GM12892 (cell line): Measurements from ENCODE around the gene KIAA1217. TPM values are rescaled to one million over a fixed set of nuclear protein-coding genes. Genes with fewer than 3 reads are reported as not detected.

Source experiments
- DNase-seq: peaks from one replicate; pipeline ENCODE4 v3.0.0; 2011; ENCODE audit not compliant: insufficient read length
- FAIRE-seq: peaks from 2 replicates; lab custom pipeline; 2011; peaks lifted over from hg19 to GRCh38; lab: Jason Lieb, UNC
- POLR2A ChIP-seq: IDR thresholded peaks from 2 replicates; pipeline ENCODE4 v1.6.1; 2011; ENCODE audit warnings: low read depth, low read length, control low read depth
- POLR2AphosphoS5 ChIP-seq: IDR thresholded peaks from 2 replicates; pipeline ENCODE4 v1.6.1; 2011; ENCODE audit warnings: low read depth, low read length, control low read depth
- TAF1 ChIP-seq: IDR thresholded peaks from 2 replicates; pipeline ENCODE4 v1.6.1; 2011; ENCODE audit warnings: low read depth, mild to moderate bottlenecking, control low read depth, low read length, borderline replicate concordance
- polyA plus RNA-seq: library from polyadenylated mRNA; unstranded; fragments of >200 nt; gene quantifications from one replicate; pipeline ENCODE4 v1.2.1, GENCODE V29; 2012; ENCODE audit warnings: missing spikeins, inconsistent platforms; ENCODE audit not compliant: missing spikeins

The KIAA1217 gene, protein sequence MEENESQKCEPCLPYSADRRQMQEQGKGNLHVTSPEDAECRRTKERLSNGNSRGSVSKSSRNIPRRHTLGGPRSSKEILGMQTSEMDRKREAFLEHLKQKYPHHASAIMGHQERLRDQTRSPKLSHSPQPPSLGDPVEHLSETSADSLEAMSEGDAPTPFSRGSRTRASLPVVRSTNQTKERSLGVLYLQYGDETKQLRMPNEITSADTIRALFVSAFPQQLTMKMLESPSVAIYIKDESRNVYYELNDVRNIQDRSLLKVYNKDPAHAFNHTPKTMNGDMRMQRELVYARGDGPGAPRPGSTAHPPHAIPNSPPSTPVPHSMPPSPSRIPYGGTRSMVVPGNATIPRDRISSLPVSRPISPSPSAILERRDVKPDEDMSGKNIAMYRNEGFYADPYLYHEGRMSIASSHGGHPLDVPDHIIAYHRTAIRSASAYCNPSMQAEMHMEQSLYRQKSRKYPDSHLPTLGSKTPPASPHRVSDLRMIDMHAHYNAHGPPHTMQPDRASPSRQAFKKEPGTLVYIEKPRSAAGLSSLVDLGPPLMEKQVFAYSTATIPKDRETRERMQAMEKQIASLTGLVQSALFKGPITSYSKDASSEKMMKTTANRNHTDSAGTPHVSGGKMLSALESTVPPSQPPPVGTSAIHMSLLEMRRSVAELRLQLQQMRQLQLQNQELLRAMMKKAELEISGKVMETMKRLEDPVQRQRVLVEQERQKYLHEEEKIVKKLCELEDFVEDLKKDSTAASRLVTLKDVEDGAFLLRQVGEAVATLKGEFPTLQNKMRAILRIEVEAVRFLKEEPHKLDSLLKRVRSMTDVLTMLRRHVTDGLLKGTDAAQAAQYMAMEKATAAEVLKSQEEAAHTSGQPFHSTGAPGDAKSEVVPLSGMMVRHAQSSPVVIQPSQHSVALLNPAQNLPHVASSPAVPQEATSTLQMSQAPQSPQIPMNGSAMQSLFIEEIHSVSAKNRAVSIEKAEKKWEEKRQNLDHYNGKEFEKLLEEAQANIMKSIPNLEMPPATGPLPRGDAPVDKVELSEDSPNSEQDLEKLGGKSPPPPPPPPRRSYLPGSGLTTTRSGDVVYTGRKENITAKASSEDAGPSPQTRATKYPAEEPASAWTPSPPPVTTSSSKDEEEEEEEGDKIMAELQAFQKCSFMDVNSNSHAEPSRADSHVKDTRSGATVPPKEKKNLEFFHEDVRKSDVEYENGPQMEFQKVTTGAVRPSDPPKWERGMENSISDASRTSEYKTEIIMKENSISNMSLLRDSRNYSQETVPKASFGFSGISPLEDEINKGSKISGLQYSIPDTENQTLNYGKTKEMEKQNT (N-terminal part only)
- 10.3 TPM for polyA plus RNA-seq

DNA sequence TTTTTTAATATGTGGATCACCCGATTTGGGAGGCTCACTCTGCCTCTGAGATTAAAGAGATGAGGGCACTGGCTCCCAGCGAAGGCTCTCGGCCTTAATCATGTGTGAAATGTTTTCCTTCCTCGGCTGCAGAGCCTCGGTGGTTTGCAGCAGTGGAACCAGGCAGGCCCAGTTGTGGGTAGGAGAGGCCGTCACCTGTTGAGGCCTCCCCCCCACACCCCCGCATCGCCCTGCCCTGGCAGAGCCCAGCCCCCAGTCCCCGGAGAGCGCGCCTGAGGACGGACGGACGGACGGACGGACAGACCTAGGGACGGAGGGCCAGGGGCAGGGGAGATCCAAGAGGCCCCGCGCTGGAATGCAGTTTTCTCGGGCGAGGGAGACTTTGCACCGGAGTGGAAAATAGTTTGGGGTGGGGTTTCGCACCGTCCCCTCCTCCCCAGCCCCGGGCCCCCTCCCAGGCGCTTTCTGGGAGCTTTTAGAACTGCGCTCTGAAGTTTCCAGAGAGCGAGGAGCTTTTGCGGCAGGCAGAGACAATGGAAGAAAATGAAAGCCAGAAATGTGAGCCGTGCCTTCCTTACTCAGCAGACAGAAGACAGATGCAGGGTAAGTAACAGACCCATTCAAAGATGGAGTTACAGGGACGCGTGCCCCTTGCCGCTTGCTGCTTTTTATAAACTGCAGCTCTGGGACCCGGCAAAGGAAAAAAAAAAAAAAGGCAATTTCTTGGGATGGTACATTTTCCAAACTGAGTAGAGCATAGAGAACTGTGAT lies at the start of gene KIAA1217:
Gene KIAA1217, plus strand, starts transcription at position 478 of the 771 bp plus-strand sequence. Its CDS starts 56 bp downstream, at position 534.
- TF ChIP-seq POLR2A, result 0 out of 2 replicates have a peak, but pooled peaks have one; percentile 32
- TF ChIP-seq TAF1, result 0 out of 2 replicates have a peak, but pooled peaks have one; percentile 11
- no peak for TF ChIP-seq POLR2AphosphoS5
- DNase-seq, result no peak
- FAIRE-seq, result peak; percentile 70

DNA sequence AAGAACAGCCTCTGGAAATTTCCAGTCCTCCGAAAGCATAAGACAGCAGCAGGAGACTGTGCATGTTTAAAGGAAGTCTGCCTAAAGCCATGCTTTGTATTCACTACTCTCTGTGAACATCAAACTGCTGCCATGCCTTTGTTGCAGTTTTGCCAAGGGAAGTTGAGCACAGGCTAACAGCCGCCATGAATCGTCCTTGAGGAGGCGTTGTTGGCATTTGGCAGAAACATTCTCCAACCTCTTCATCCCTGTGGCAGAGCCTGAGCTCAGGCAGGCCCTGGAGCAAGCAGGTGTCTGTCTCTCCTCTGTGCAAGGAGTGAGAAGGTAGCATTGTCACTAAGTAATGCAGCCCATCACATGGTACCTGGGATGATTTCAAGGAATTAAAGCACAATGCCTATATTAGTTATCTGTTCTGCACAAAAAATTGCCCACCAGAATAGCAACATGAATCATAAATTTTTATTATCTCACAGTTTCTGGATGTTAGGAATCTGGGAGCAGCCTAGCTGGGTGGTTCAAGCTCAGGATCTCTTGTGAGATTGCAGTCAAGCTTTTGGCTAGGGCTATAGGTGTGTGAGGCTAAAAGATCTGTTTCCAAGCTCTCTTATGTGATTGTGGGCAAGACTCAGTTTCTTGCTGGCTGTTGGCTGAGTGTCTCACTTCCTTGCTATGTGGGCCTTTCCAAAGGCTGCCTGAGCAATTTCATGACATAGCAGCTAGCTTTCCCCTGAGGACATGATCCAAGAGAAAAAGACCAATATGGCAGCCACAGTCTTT lies 46.5 kb upstream of the KIAA1217 start:
- DNase-seq (no peak), FAIRE-seq (no peak)
- TF ChIP-seq POLR2AphosphoS5 (no peak), POLR2A (no peak), TAF1 (no peak)

DNA sequence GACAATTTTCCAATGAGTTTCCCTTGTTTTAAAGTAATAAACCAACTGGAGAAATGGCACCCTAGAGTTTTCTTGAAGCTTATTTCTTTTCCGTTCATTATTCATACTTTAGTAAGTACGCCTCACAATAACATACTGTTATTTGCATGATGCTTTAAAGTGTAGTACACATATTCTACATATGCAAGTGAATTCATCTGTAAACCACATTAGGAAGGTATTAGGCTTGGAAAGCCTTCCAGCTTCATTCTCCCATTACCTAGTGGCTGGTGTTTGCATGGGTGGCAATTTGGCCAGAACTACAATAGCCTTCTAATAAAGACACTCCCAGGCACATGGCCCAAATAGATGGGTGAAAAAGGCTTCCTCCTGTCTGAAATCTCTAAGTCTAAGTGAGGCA lies 45.5 kb upstream of the KIAA1217 start:
- DNase-seq, result no peak

DNA sequence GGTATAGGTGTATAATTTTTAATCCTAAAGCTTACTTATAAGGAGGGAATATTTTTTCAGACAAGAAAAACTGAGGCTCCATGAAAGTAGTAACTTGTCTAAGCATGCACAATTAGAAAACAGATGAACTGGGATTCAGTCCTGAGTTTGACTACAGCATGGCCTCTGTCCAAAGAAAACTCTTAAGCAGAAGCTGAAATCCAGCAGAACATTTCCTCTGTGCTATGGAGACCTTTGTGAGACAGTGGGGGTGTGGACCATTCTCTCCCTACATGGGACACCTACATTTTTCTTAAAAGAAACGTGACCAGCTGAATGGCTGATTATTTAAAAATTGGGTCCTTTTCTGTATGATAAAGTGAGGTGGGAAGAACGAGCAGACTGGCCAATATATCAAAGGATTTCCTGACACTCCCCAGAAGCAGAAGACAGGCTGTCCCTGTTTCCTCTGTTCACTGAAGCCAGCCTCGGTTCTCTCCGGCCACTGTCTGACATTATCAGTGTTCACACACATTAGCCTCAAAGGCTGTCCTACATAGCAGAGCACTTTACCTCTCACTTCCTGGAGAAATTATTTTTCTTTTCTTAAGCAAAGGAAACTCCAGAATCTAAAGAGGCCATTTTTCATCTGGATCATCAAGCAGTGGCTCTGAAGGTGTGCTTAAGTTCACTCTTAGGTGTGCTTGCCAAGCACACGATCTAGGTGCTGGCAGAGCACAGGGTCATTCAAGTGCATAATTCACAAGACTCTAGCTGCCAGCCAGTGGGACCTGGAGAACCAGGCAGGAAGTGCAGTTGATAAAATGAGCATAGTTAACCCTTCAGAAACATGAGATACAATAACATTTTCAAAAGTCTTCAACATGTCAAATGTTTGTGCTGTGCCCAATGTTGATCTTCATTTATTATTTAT lies 40.4 kb upstream of the KIAA1217 start:
- no peak for DNase-seq
- no peak for TF ChIP-seq POLR2A
- FAIRE-seq, result no peak

More for the DNA sequence above, 45.5 kb upstream of the KIAA1217 start:
- TF ChIP-seq POLR2A (no peak), POLR2AphosphoS5 (no peak), TAF1 (no peak)
- FAIRE-seq, result no peak

DNA sequence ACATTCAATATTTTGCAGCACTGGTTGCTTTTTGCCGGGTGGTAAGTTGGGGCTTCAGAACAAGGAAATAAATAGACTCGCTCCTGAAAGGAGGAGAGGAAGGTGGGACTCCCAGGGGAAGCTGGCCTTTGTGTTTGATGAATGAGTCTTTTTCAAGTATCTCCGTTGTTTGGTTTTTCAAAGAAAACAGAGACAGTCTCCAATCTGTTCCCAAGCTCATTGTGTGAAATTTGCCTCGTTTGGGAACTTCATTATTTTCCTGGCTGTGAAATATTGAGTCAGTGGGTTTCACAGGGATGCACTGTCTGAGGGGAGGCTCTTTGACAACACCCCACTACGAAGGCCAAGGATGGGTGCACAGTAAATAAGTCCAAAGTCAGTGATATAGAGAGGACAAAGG lies 38.7 kb upstream of the KIAA1217 start:
- FAIRE-seq (no peak), DNase-seq (no peak)
- TF ChIP-seq POLR2AphosphoS5 (no peak), TAF1 (no peak), POLR2A (no peak)

DNA sequence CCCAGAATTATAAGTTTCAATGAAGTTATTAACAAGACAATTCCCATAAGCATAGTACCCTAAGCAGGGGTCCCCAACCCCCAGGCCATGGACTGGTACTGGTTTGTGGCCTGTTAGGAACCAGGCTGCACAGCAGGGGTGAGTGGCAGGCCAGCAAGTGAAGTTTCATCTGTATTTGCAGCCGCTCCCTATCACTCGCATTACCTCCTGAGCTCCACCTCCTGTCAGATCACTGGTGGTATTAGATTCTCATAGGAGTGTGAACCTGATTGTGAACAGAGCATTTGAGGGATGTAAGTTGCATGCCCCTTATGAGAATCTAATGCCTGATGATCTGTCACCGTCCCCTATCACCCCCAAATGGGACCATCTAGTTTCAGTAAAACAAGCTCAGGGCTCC lies 36.0 kb upstream of the KIAA1217 start:
- TF ChIP-seq POLR2AphosphoS5 (no peak), TAF1 (no peak), POLR2A (no peak)
- DNase-seq (no peak), FAIRE-seq (no peak)

DNA sequence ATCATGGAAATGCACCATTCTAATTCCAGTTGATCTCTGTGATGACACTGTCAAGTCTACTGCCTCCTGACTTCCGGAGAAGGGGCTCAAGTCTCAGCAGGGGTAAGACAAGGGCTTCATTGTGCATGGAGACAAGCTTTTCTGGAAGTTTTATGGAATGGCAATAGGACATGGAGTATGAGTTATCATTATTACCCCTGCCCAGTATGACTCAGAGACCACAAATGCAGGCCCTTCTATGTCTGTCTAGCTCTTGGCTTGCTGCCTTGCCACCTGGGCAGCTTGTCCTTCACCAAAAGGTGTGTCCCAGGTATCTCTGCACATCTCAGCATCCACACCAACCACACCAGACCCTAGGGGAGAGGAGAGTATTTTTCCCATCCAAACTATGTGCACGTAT lies 34.9 kb upstream of the KIAA1217 start:
- DNase-seq (no peak), FAIRE-seq (no peak)
- TF ChIP-seq POLR2AphosphoS5 (no peak), TAF1 (no peak), POLR2A (no peak)

DNA sequence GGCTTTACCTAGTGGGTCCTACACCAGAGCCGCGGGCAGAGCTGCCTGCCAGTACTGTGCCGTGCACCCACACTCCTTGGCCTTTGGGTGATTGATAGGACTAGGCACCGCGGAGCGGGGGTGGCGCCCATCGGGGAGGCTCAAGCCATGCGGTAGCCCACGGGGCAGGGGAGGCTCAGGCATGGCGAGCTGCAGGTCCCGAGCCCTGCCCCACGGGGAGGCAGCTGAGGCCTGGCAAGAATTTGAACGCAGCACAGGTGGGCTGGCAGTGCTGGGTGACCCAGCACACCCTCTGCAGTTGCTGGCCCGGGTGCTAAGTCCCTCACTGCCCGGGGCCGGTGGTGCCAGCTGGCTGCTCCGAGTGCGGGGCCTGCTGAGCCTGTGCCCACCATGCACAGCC lies 32.3 kb upstream of the KIAA1217 start:
- TF ChIP-seq POLR2AphosphoS5, result no peak
- no peak for TF ChIP-seq POLR2A
- TF ChIP-seq TAF1, result no peak
- FAIRE-seq (no peak), DNase-seq (no peak)

DNA sequence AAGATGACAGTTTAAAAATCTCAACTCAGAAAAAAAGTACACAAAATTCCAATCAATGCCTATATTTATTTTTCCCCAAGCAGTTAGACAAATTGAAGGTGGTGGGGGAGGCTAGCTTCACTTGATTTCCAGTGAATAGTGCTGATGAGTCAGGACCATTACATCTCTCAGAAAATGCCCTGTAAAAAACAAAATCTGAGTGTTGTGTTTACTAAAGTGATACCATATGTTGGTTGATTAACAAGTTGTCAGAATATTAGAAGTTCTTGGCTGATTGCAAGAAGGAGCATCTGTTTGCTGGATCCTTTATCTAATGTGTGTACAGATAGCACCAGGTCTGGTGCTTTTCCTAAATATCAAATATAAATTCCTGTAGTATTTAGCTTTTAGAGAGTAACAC lies 31.3 kb upstream of the KIAA1217 start:
- FAIRE-seq (no peak), DNase-seq (no peak)
- TF ChIP-seq POLR2AphosphoS5 (no peak), TAF1 (no peak)
